ENCODE results near the gene CXCL11. TPM values are rescaled to one million over a fixed set of nuclear protein-coding genes. Genes with fewer than 3 reads are reported as not detected.

The CXCL11 gene
- total RNA-seq, 1 donor, result not detected

- TF ChIP-seq CTCF (IDR thresholded peaks at IDR 0.05; ENCODE audit: insufficient read depth, low read depth, low read length), result no peak
- no peak overlapping the region for H3K4me3 ChIP-seq (ENCODE audit: low read depth, low read length)
- no peak for DNase-seq (ENCODE audit: low read depth)
Measured at GRCh38 chr4:75992462-75992861, 43.4 kb downstream of the CXCL11 start.

GRCh38 chr4:75989846-75990528 lies 45.9 kb downstream of the CXCL11 start:
- TF ChIP-seq CTCF (IDR thresholded peaks at IDR 0.05; ENCODE audit: insufficient read depth, low read depth, low read length), result no peak
- peak; percentile 42 for DNase-seq (ENCODE audit: low read depth)

GRCh38 chr4:75985116-75985515 lies 50.8 kb downstream of the CXCL11 start:
- DNase-seq (ENCODE audit: low read depth), result peak; percentile 68
- no peak overlapping the region for H3K4me3 ChIP-seq (ENCODE audit: low read depth, low read length)
- TF ChIP-seq CTCF (IDR thresholded peaks at IDR 0.05; ENCODE audit: insufficient read depth, low read depth, low read length), result no peak

More at GRCh38 chr4:75989846-75990528, 45.9 kb downstream of the CXCL11 start:
- peak overlapping the region; percentile 70 for H3K4me3 ChIP-seq (ENCODE audit: low read depth, low read length)

Other genes starting within 250 kb of the CXCL11 start
- under 0.01 TPM in 1 of 2 replicates, not detected in the other for gene PPEF2, start 133.6 kb downstream of the CXCL11 start, total RNA-seq
- gene NAAA, start 95.1 kb downstream of the CXCL11 start, total RNA-seq, result 23.5 and 54.8 TPM in 2 replicates
- gene SDAD1, start 45.1 kb downstream of the CXCL11 start, total RNA-seq, result 40.9 and 45.8 TPM in 2 replicates
- gene CXCL9, start 28.6 kb downstream of the CXCL11 start, total RNA-seq, result not detected in 2 replicates
- gene CXCL10, start 12.6 kb downstream of the CXCL11 start, total RNA-seq, result under 0.01 and 0.86 TPM in 2 replicates
- gene ART3, start 38.6 kb upstream of the CXCL11 start, total RNA-seq, result not detected in 2 replicates
- gene NUP54, start 112.3 kb upstream of the CXCL11 start, total RNA-seq, result 47.7 and 67.4 TPM in 2 replicates
- 144 and 181 TPM in 2 replicates for gene SCARB2, start 177.8 kb upstream of the CXCL11 start, total RNA-seq
- gene FAM47E, start 215.7 kb upstream of the CXCL11 start, total RNA-seq, result 0.32 and 0.86 TPM in 2 replicates